Spleen (tissue), 11 donors: Measurements from ENCODE around the gene SLC1A7. TPM values are rescaled to one million over a fixed set of nuclear protein-coding genes. Genes with fewer than 3 reads are reported as not detected.
"Not testable (repeated sequence)": the region's sequence is repeated elsewhere in the genome, so short reads cannot be mapped to it uniquely, and the experiment has no call there.

Experiments
- DNase-seq: peaks from one replicate; pipeline ENCODE4 v3.0.0-alpha.2; 2020
- H3K27ac ChIP-seq, 8 donors: fragments of 200-600 bp; sonication (generic) in 7 of 8; 1 replicate in 4 of 8; 2 replicates in 4 of 8; pipeline versions ENCODE4 v1.5.0 to v1.8.0; 2016 to 2021; ENCODE audit warnings: inconsistent platforms in 4 of 8, mild to moderate bottlenecking in 4 of 8, moderate library complexity in 1 of 8
- H3K27me3 ChIP-seq, 7 donors: fragments of 200-600 bp; sonication (generic) in 6 of 7; replicated peaks in 1 of 7; 1 replicate in 4 of 7; 2 replicates in 3 of 7; pipeline versions ENCODE4 v1.5.0 to v1.8.0; 2016 to 2021; ENCODE audit warnings: inconsistent platforms in 3 of 7, mild to moderate bottlenecking in 1 of 7
- H3K36me3 ChIP-seq, 6 donors: fragments of 200-600 bp; sonication (generic) in 5 of 6; 1 replicate in 4 of 6; 2 replicates in 2 of 6; pipeline versions ENCODE4 v1.5.0 to v1.8.0; 2016 to 2021; ENCODE audit warnings: inconsistent platforms in 2 of 6
- H3K4me1 ChIP-seq, 6 donors: fragments of 200-600 bp; sonication (generic) in 5 of 6; 1 replicate in 3 of 6; 2 replicates in 3 of 6; pipeline versions ENCODE4 v1.5.0 to v1.8.0; 2016 to 2021; ENCODE audit warnings: inconsistent platforms in 3 of 6
- H3K4me3 ChIP-seq, 8 donors: fragments of 200-600 bp; sonication (generic) in 7 of 8; 1 replicate in 4 of 8; 2 replicates in 4 of 8; pipeline versions ENCODE4 v1.5.0 to v1.8.0; 2016 to 2021; ENCODE audit warnings: inconsistent platforms in 4 of 8, mild to moderate bottlenecking in 4 of 8, moderate library complexity in 2 of 8
- H3K9me3 ChIP-seq, 8 donors: fragments of 200-600 bp; sonication (generic) in 7 of 8; 1 replicate in 4 of 8; 2 replicates in 4 of 8; pipeline versions ENCODE4 v1.5.0 to v1.8.0; 2016 to 2021; ENCODE audit warnings: inconsistent platforms in 4 of 8
- POLR2A ChIP-seq, 3 donors: fragments of 450-650 bp; IDR thresholded peaks; one replicate each; pipeline ENCODE4 v1.5.1; 2017; ENCODE audit warnings: antibody characterized with exemption in 3 of 3, mild to moderate bottlenecking in 1 of 3
- POLR2AphosphoS5 ChIP-seq, 3 donors: sonication (generic); formaldehyde crosslinking; IDR thresholded peaks; one replicate each; pipeline ENCODE4 v1.5.1; 2017; ENCODE audit warnings: antibody characterized with exemption in 3 of 3
- WGBS, 5 donors: extraction: QIAGEN DNeasy Blood & Tissue Kit in 3 of 5; methylation state at CpG; one replicate each; pipeline versions ENCODE4 v1.1.5 to v1.1.7; 2013 to 2018; 5-methylcytosine and 5-hydroxymethylcytosine counted together
- intact Hi-C: fragments of 100-400 bp; cut with DNase I; formaldehyde crosslinking; loops from one replicate; pipeline ENCODE4 v1.15.0; 2023; ENCODE audit warnings: low total_unique reads
- polyA plus RNA-seq, 3 donors: library from polyadenylated mRNA; stranded (reverse); fragments of 200-250 nt; gene quantifications; one replicate each; pipeline ENCODE4 v1.2.1, GENCODE V29; 2013
- total RNA-seq, 7 donors: library from RNA; depleted of rRNA in 3 of 7; stranded (reverse); fragments of >200 nt in 3 of 7; fragmentation: NEBNext Ultra II Directional in 4 of 7; extraction: Animal tissue kit (Norgen Biotek cat#: 25700) in 4 of 7; gene quantifications; one replicate each; pipeline versions ENCODE4 v1.1.0 to v1.2.1, GENCODE V29; 2016 to 2021
- TF ChIP-seq, protein P1 (sequence below), 11 experiments: fragments of 200-600 bp in 7 of 11; fragments of 450-650 bp in 4 of 11; sonication (generic) in 4 of 11; IDR thresholded peaks in 8 of 11; conservative IDR thresholded peaks in 3 of 11; 1 replicate in 7 of 11; 2 replicates in 4 of 11; pipeline versions ENCODE4 v1.4.0 to v1.8.0; 2016 to 2021; ENCODE audit warnings: antibody characterized with exemption in 11 of 11, inconsistent platforms in 4 of 11, mild to moderate bottlenecking in 1 of 11
- donor health status: healthy with polysubstance abuse.
- donor health status: DM: no; HTN: no; CAD: no; lungs with moderate emphysema.
- donor health status: DM: no; HTN: no; CAD: no.
- donor health status: Bipolar disorder and iron deficiency.
- donor health status: healthy.
- donor health status: DM: no; HTN: no; CAD: no.
- donor health status: DM: yes; HTN: yes; CAD: no.

SLC1A7 gene
- total and polyA plus RNA-seq, 10 donors = 0.02 to 0.19 (median 0.08) TPM; not detected in 6

DNA sequence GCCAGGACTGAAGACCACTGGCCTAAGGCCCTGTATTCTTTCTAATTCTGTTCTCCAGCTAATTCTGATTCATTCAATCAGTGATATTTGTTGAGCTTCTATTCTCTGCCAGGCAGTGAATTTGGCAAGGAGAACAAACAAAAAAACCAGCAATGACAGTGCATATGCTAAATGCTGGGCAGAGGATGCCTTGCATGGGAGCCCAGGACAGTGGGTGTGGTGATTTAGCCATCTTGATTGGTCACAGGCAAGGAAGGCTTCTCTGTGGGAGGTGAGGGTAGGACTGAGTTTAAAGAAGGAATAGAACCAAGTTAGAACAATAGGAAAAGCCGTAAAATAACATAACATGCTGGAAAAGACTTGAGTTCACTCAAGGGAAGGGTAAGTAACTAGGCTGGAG is 45.0 kb upstream of the SLC1A7 start:
- Histone ChIP-seq H3K4me3 (no peak overlapping the region), H3K27me3 (peaks cover 0 to 15% (median 3%) of the 10 kb centered on the region in 7 donors), H3K36me3 (no peaks in the 10 kb centered on the region), H3K9me3 (peaks cover 0 to 11% (median 9%) of the 10 kb centered on the region in 8 donors), H3K27ac (no peak overlapping the region), H3K4me1 (peaks cover 0 to under 1% (median under 1%) of the 10 kb centered on the region in 6 donors)
- DNase-seq = no peak
- intact Hi-C loops = no loop called here
- TF ChIP-seq POLR2AphosphoS5 (IDR thresholded peaks at IDR 0.05) (no peak), POLR2A (IDR thresholded peaks at IDR 0.05) (no peak)
- TF ChIP-seq, protein P1, sequence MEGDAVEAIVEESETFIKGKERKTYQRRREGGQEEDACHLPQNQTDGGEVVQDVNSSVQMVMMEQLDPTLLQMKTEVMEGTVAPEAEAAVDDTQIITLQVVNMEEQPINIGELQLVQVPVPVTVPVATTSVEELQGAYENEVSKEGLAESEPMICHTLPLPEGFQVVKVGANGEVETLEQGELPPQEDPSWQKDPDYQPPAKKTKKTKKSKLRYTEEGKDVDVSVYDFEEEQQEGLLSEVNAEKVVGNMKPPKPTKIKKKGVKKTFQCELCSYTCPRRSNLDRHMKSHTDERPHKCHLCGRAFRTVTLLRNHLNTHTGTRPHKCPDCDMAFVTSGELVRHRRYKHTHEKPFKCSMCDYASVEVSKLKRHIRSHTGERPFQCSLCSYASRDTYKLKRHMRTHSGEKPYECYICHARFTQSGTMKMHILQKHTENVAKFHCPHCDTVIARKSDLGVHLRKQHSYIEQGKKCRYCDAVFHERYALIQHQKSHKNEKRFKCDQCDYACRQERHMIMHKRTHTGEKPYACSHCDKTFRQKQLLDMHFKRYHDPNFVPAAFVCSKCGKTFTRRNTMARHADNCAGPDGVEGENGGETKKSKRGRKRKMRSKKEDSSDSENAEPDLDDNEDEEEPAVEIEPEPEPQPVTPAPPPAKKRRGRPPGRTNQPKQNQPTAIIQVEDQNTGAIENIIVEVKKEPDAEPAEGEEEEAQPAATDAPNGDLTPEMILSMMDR (IDR thresholded peaks at IDR 0.05 in 8 of 11, conservative IDR thresholded peaks at IDR 0.05 in 3 of 11) = no peak
- 83 to 100% (median 88%) methylated on average over 1 of the region's 1 CpG for whole genome bisulfite sequencing, 5 donors

DNA sequence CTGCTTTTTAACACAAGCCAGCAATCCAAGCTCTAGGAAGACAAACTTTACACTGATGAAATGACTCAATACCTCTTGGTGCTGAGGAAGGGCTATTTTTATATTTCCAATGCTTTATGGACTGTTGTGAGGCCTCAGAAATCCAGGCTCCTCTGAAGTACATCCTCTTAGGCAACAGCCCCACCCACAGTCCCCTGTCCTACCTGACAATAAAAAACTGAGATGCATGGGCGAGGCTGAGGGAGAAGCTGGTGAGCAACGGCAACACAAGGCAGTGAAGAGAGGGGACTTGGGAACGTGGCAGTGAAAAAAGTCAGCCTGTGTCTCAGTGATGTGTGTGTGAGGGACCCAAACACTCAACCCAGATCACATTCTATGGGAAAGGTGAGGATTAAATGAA is 44.1 kb upstream of the SLC1A7 start:
- peaks cover 0 to 11% (median 9%) of the 10 kb centered on the region in 8 donors for H3K9me3 ChIP-seq
- H3K27me3 ChIP-seq = peaks cover 0 to 22% (median 6%) of the 10 kb centered on the region in 7 donors
- 80 to 86% (median 85%) methylated on average over 3 of the region's 3 CpGs for WGBS, 5 donors
- peaks cover 0 to 8% (median 5%) of the 10 kb centered on the region in 6 donors for H3K4me1 ChIP-seq
- intact Hi-C loops = no loop called here
- no peak overlapping the region for H3K27ac ChIP-seq
- H3K36me3 ChIP-seq = no peaks in the 10 kb centered on the region
- TF ChIP-seq, protein P1 (IDR thresholded peaks at IDR 0.05 in 8 of 11, conservative IDR thresholded peaks at IDR 0.05 in 3 of 11) = no peak
- H3K4me3 ChIP-seq = no peak overlapping the region
- DNase-seq = no peak

- intact Hi-C loops, H3K36me3 ChIP-seq, H3K4me1 ChIP-seq, H3K4me3 ChIP-seq, H3K27ac ChIP-seq, DNase-seq: not testable (repeated sequence)
- WGBS, 5 donors = 84 to 92% (median 90%) methylated on average over 2 of the region's 2 CpGs
- Histone ChIP-seq H3K27me3 (peaks cover 0 to 29% (median 6%) of the 10 kb centered on the region in 7 donors), H3K9me3 (peaks cover 0 to 11% (median 9%) of the 10 kb centered on the region in 8 donors)
- TF ChIP-seq, protein P1 (IDR thresholded peaks at IDR 0.05 in 8 of 11, conservative IDR thresholded peaks at IDR 0.05 in 3 of 11) = peak in 4 of 11 experiments; percentile 27 to 50 (median 31)
Measured at GRCh38 chr1:53185955-53186297, 43.5 kb upstream of the SLC1A7 start.

DNA sequence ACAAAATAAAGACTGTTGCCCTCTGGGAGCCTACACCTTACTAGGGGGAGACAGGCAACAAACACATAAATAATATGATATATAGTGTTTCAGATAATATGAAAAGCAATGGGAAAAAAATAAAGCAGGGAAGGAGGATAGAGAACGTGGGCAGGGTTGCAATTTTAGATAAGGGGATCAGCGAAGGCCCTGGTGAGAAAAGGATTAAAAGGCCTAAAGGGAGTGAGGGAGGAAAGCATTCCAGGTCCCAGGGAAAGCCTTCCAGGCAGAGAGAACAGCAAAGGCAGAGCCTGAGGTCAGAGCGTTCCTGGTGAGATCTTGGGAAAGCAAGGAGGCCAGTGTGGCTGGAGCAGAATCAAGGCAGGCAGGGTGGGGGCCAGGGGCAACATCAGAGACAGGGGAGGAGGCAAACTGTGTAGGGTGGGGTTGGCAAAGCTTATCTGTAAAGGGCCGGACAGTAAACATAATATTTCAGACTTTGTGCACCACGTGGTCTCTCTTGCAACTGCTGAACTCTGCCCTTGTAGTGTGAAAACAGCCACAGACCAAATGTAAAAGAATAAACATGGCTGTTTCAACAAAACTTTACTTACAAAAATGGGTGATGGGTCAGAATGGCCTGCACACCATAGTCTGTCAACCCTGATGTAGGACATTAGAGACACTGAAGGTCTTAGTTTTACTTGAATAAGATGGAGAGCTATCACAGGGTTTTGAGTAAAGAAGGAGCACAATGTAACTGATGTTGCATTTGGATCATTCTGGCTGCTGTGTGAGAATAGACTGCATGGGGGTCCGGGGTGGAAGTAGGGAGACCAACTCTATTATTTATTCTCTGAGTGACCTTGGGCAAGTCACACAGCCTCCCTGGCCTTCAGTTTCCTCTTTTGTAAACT is 40.9 kb upstream of the SLC1A7 start:
- 72 to 86% (median 85%) methylated on average over 6 of the region's 6 CpGs for WGBS, 5 donors
- no peak overlapping the region for H3K27ac ChIP-seq

More for the DNA sequence above, 40.9 kb upstream of the SLC1A7 start:
- TF ChIP-seq, protein P1 (IDR thresholded peaks at IDR 0.05 in 8 of 11, conservative IDR thresholded peaks at IDR 0.05 in 3 of 11) = no peak
- TF ChIP-seq POLR2AphosphoS5 (IDR thresholded peaks at IDR 0.05) (no peak), POLR2A (IDR thresholded peaks at IDR 0.05) (no peak)
- Histone ChIP-seq H3K36me3 (no peaks in the 10 kb centered on the region), H3K4me3 (no peak overlapping the region), H3K9me3 (peaks cover 0 to 11% (median 9%) of the 10 kb centered on the region in 8 donors), H3K27me3 (peaks cover 0 to 54% (median 9%) of the 10 kb centered on the region in 7 donors), H3K4me1 (peaks cover 0 to 8% (median 5%) of the 10 kb centered on the region in 6 donors)
- DNase-seq = no peak
- intact Hi-C loops = no loop called here
